ENCODE results near the gene TENM3.

DNA sequence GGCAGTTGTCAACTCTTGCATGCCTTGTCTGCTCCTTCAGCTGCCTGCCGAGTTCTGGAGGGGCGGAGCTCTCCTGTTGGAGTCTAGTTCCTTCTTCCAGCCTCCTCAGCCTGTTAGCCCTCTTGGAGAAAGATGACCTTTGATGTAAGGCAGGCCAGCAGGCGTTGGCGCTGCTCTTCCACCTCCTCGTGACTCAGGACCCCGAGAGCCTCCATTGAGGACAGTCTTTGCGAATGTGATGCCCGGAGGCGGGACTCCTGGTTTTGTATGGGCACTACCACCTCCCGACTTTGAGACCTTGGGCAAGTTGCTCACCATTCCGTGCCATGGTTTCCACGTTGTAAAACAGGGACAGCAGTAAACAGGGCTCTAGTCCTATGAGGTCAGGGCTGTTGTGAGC lies 108.3 kb downstream of the TENM3 start:
- TF ChIP-seq POLR2A (IDR thresholded peaks at IDR 0.05; ENCODE audit: control extremely low read depth in 1 of 2, low read depth in 2 of 2, low read length in 2 of 2) (no peak), POLR2AphosphoS5 (IDR thresholded peaks at IDR 0.05; ENCODE audit: low read depth, low read length) (no peak), TAF1 (IDR thresholded peaks at IDR 0.05; ENCODE audit: low read depth, low read length) (no peak), CTCF (IDR thresholded peaks at IDR 0.05; ENCODE audit: control extremely low read depth in 1 of 3, insufficient read depth in 1 of 3, low read depth in 1 of 3, low read length in 3 of 3) (no peak), ATF2 (IDR thresholded peaks at IDR 0.05; ENCODE audit: low read length) (no peak), JUN (IDR thresholded peaks at IDR 0.05; ENCODE audit: low read depth, low read length) (no peak), YY1 (IDR thresholded peaks at IDR 0.05; ENCODE audit: low read depth, low read length) (no peak), CEBPB (IDR thresholded peaks at IDR 0.05; ENCODE audit: low read depth, low read length) (no peak)
- TF ChIP-seq, protein P1, sequence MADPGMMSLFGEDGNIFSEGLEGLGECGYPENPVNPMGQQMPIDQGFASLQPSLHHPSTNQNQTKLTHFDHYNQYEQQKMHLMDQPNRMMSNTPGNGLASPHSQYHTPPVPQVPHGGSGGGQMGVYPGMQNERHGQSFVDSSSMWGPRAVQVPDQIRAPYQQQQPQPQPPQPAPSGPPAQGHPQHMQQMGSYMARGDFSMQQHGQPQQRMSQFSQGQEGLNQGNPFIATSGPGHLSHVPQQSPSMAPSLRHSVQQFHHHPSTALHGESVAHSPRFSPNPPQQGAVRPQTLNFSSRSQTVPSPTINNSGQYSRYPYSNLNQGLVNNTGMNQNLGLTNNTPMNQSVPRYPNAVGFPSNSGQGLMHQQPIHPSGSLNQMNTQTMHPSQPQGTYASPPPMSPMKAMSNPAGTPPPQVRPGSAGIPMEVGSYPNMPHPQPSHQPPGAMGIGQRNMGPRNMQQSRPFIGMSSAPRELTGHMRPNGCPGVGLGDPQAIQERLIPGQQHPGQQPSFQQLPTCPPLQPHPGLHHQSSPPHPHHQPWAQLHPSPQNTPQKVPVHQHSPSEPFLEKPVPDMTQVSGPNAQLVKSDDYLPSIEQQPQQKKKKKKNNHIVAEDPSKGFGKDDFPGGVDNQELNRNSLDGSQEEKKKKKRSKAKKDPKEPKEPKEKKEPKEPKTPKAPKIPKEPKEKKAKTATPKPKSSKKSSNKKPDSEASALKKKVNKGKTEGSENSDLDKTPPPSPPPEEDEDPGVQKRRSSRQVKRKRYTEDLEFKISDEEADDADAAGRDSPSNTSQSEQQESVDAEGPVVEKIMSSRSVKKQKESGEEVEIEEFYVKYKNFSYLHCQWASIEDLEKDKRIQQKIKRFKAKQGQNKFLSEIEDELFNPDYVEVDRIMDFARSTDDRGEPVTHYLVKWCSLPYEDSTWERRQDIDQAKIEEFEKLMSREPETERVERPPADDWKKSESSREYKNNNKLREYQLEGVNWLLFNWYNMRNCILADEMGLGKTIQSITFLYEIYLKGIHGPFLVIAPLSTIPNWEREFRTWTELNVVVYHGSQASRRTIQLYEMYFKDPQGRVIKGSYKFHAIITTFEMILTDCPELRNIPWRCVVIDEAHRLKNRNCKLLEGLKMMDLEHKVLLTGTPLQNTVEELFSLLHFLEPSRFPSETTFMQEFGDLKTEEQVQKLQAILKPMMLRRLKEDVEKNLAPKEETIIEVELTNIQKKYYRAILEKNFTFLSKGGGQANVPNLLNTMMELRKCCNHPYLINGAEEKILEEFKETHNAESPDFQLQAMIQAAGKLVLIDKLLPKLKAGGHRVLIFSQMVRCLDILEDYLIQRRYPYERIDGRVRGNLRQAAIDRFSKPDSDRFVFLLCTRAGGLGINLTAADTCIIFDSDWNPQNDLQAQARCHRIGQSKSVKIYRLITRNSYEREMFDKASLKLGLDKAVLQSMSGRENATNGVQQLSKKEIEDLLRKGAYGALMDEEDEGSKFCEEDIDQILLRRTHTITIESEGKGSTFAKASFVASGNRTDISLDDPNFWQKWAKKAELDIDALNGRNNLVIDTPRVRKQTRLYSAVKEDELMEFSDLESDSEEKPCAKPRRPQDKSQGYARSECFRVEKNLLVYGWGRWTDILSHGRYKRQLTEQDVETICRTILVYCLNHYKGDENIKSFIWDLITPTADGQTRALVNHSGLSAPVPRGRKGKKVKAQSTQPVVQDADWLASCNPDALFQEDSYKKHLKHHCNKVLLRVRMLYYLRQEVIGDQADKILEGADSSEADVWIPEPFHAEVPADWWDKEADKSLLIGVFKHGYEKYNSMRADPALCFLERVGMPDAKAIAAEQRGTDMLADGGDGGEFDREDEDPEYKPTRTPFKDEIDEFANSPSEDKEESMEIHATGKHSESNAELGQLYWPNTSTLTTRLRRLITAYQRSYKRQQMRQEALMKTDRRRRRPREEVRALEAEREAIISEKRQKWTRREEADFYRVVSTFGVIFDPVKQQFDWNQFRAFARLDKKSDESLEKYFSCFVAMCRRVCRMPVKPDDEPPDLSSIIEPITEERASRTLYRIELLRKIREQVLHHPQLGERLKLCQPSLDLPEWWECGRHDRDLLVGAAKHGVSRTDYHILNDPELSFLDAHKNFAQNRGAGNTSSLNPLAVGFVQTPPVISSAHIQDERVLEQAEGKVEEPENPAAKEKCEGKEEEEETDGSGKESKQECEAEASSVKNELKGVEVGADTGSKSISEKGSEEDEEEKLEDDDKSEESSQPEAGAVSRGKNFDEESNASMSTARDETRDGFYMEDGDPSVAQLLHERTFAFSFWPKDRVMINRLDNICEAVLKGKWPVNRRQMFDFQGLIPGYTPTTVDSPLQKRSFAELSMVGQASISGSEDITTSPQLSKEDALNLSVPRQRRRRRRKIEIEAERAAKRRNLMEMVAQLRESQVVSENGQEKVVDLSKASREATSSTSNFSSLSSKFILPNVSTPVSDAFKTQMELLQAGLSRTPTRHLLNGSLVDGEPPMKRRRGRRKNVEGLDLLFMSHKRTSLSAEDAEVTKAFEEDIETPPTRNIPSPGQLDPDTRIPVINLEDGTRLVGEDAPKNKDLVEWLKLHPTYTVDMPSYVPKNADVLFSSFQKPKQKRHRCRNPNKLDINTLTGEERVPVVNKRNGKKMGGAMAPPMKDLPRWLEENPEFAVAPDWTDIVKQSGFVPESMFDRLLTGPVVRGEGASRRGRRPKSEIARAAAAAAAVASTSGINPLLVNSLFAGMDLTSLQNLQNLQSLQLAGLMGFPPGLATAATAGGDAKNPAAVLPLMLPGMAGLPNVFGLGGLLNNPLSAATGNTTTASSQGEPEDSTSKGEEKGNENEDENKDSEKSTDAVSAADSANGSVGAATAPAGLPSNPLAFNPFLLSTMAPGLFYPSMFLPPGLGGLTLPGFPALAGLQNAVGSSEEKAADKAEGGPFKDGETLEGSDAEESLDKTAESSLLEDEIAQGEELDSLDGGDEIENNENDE (IDR thresholded peaks at IDR 0.05; ENCODE audit: insufficient replicate concordance, low read length): no peak
- TF ChIP-seq, protein P2, sequence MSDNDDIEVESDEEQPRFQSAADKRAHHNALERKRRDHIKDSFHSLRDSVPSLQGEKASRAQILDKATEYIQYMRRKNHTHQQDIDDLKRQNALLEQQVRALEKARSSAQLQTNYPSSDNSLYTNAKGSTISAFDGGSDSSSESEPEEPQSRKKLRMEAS (IDR thresholded peaks at IDR 0.05): no peak
